Esophagus squamous epithelium (tissue), 5 donors: ENCODE data around the gene RASSF7. TPM values are rescaled to one million over a fixed set of nuclear protein-coding genes. Genes with fewer than 3 reads are reported as not detected.

Source experiments
- DNase-seq: peaks from one replicate; lab custom pipeline; 2025; lab: John Stamatoyannopoulos, UW
- H3K27ac ChIP-seq, 4 donors: fragments of 200-600 bp; sonication (generic); one replicate each; pipeline ENCODE4 v1.5.1; 2016 to 2019; ENCODE audit warnings: mild to moderate bottlenecking in 1 of 4
- H3K27me3 ChIP-seq, 4 donors: fragments of 200-600 bp; sonication (generic); 1 replicate in 3 of 4; 2 replicates in 1 of 4; pipeline versions ENCODE4 v1.5.1 to v1.6.0; 2017 to 2021; ENCODE audit warnings: antibody characterized with exemption in 1 of 4
- H3K36me3 ChIP-seq, 3 donors: fragments of 200-600 bp; sonication (generic); one replicate each; pipeline ENCODE4 v1.5.1; 2016 to 2019
- H3K4me1 ChIP-seq, 3 donors: fragments of 200-600 bp; sonication (generic); one replicate each; pipeline ENCODE4 v1.5.1; 2017 to 2019
- H3K4me3 ChIP-seq, 4 donors: fragments of 200-600 bp; sonication (generic); 1 replicate in 3 of 4; 2 replicates in 1 of 4; pipeline ENCODE4 v1.5.1; 2016 to 2019; ENCODE audit warnings: mild to moderate bottlenecking in 2 of 4, moderate library complexity in 1 of 4
- H3K9me3 ChIP-seq, 3 donors: fragments of 200-600 bp; sonication (generic); one replicate each; pipeline ENCODE4 v1.5.1; 2016 to 2019
- CTCF ChIP-seq, 6 experiments: fragments of 450-650 bp in 4 of 6; fragments of 200-600 bp in 2 of 6; sonication (generic) in 2 of 6; IDR thresholded peaks; one replicate each; pipeline ENCODE4 v1.5.1; 2016 to 2019; ENCODE audit warnings: antibody characterized with exemption in 6 of 6, mild to moderate bottlenecking in 4 of 6, moderate library complexity in 4 of 6
- POLR2A ChIP-seq, 4 donors: fragments of 450-650 bp; IDR thresholded peaks; one replicate each; pipeline ENCODE4 v1.6.1; 2017; ENCODE audit warnings: antibody characterized with exemption in 4 of 4, mild to moderate bottlenecking in 4 of 4, moderate library complexity in 3 of 4
- WGBS, 2 donors: methylation state at CpG; one replicate each; pipeline ENCODE4 v1.1.5; 2018; 5-methylcytosine and 5-hydroxymethylcytosine counted together
- intact Hi-C: fragments of 100-400 bp; cut with DNase I; formaldehyde crosslinking; loops from one replicate; pipeline ENCODE4 v1.15.0; 2022
- total RNA-seq, 4 donors: library from RNA; depleted of rRNA; stranded (reverse); fragments of >200 nt; gene quantifications; one replicate each; pipeline ENCODE4 v1.1.0, GENCODE V29; 2016
- donor health status: DM: yes; HTN: yes; CAD: no.

The RASSF7 gene
- total RNA-seq, 4 donors from 2014 or later, result 35.7 to 54.0 (median 44.4) TPM

DNA sequence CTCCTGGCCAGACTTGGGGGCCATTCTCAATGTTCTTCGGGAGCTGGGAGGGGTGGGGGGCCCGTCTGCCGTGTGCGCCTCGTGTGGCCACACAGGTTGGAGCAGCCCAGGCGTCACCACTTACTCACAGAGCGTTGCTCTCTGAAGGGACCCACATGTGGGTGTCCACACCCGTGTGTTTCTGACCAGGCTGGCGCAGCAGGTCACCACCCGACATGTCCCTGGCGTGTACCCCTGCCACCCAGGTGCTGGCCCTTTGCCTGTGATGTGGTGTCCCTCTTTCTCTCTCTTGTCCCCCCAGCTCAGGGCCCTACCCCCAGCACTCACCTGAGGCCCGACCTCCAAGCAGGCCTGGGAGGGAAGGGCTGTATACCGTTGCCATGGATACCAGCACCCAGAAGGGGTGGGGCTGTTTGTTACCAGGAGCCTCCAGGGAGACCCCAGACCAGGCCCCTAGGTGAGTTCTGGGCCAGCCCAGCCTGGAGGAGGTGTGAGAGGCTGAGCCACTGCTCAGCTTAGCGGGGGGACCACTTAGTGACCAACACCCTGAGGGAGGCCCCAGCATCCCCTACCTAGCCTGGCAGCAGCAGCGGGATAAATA is 1.6 kb upstream of the RASSF7 start:
- H3K27ac ChIP-seq, result peak overlapping the region in 1 of 4 donors; percentile 14
- peaks cover 30 to 69% (median 45%) of the 10 kb centered on the region in 3 donors for H3K4me1 ChIP-seq
- no peak overlapping the region for H3K4me3 ChIP-seq
- no peaks in the 10 kb centered on the region for H3K9me3 ChIP-seq
- H3K36me3 ChIP-seq, result peaks cover 0 to 22% (median 0%) of the 10 kb centered on the region in 3 donors
- TF ChIP-seq POLR2A (IDR thresholded peaks at IDR 0.05), result no peak
- TF ChIP-seq CTCF (IDR thresholded peaks at IDR 0.05), result no peak
- DNase-seq, result no peak
- WGBS, 2 donors, result 70% methylated on average over 2 of the region's 15 CpGs; no CpG with 5 or more reads in 1 of the 2 donors
- intact Hi-C loops, result loop anchor here (5.0 kb wide), 1 partner anchor 163 kb away; no protein-coding TSS in a partner anchor
- H3K27me3 ChIP-seq, result peaks cover 0 to 54% (median 3%) of the 10 kb centered on the region in 4 donors

GRCh38 chr11:559712-560304 is 962 bp upstream of the RASSF7 start:
- H3K4me3 ChIP-seq, result peak overlapping the region; percentile 76 to 96 (median 92)
- peak overlapping the region; percentile 87 to 98 (median 94) for H3K27ac ChIP-seq
- no peaks in the 10 kb centered on the region for H3K9me3 ChIP-seq
- peaks cover 0 to 22% (median 0%) of the 10 kb centered on the region in 3 donors for H3K36me3 ChIP-seq
- intact Hi-C loops, result loop anchor here (5.0 kb wide), 1 partner anchor 162 kb away; no protein-coding TSS in a partner anchor
- no peak for TF ChIP-seq POLR2A (IDR thresholded peaks at IDR 0.05)
- TF ChIP-seq CTCF (IDR thresholded peaks at IDR 0.05), result no peak
- peaks cover 0 to 47% (median 3%) of the 10 kb centered on the region in 4 donors for H3K27me3 ChIP-seq
- DNase-seq, result no peak
- 74% methylated on average over 10 to 13 of the region's 18 CpGs for WGBS, 2 donors
- peaks cover 23 to 69% (median 39%) of the 10 kb centered on the region in 3 donors for H3K4me1 ChIP-seq

DNA sequence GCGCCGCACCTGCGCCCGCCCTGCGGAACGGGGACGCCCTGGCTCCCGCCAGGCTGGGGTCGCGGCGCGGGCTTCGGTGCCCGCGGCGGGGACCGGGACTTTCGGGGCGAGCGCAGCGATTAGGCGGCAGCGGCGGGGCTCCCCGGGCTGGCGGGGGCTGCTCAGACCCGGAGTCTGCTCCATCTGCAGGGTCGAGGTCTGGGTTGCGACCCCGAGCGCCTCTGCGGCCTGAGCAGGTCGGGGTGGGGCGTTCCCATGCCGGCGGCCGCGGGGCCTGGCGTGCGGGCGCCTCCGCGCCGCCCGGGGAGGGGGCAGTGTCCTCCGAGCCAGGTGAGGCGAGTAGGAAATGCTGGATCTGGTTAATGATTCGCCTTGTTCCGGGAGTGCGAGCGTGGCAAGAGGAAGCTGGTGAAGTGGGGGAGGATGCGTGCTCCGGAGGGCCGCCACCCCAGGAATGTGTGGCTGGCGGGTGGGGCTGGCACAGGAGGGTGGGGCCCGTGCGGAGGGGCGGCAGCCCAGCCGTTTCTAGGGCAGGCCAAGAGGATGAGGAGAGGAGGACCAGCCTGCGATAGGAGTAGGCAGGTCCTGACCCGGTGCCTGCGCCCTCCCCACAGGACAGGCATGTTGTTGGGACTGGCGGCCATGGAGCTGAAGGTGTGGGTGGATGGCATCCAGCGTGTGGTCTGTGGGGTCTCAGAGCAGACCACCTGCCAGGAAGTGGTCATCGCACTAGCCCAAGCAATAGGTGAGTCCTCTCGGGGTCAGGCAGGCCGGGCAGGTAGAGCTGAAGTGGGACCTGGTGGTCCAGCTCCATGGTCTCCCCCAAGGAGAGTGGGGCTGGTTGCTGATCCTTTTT is 606 bp downstream of the RASSF7 start:
- intact Hi-C loops, result no loop called here
- no peak for DNase-seq

DNA sequence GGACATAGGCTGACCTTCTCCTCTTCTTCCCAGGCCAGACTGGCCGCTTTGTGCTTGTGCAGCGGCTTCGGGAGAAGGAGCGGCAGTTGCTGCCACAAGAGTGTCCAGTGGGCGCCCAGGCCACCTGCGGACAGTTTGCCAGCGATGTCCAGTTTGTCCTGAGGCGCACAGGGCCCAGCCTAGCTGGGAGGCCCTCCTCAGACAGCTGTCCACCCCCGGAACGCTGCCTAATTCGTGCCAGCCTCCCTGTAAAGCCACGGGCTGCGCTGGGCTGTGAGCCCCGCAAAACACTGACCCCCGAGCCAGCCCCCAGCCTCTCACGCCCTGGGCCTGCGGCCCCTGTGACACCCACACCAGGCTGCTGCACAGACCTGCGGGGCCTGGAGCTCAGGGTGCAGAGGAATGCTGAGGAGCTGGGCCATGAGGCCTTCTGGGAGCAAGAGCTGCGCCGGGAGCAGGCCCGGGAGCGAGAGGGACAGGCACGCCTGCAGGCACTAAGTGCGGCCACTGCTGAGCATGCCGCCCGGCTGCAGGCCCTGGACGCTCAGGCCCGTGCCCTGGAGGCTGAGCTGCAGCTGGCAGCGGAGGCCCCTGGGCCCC is 1.4 kb downstream of the RASSF7 start:
- H3K27ac ChIP-seq, result peak overlapping the region; percentile 70 to 98 (median 92)
- peaks cover 0 to 23% (median 0%) of the 10 kb centered on the region in 4 donors for H3K27me3 ChIP-seq
- peak overlapping the region; percentile 76 to 96 (median 92) for H3K4me3 ChIP-seq
- intact Hi-C loops, result no loop called here
- H3K9me3 ChIP-seq, result no peaks in the 10 kb centered on the region
- WGBS, 2 donors, result 98% methylated on average over 8 of the region's 29 CpGs; no CpG with 5 or more reads in 1 of the 2 donors
- peaks cover 16 to 70% (median 26%) of the 10 kb centered on the region in 3 donors for H3K4me1 ChIP-seq
- TF ChIP-seq POLR2A (IDR thresholded peaks at IDR 0.05) (no peak), CTCF (IDR thresholded peaks at IDR 0.05) (no peak)
- DNase-seq, result no peak
- H3K36me3 ChIP-seq, result peaks cover 0 to 22% (median 0%) of the 10 kb centered on the region in 3 donors

More for the DNA sequence above, 606 bp downstream of the RASSF7 start:
- H3K9me3 ChIP-seq, result no peaks in the 10 kb centered on the region
- peaks cover 0 to 31% (median 0%) of the 10 kb centered on the region in 4 donors for H3K27me3 ChIP-seq
- peak overlapping the region; percentile 76 to 96 (median 92) for H3K4me3 ChIP-seq
- peaks cover 16 to 64% (median 26%) of the 10 kb centered on the region in 3 donors for H3K4me1 ChIP-seq
- no peak for TF ChIP-seq POLR2A (IDR thresholded peaks at IDR 0.05)
- no peak for TF ChIP-seq CTCF (IDR thresholded peaks at IDR 0.05)
- H3K27ac ChIP-seq, result peak overlapping the region; percentile 70 to 98 (median 92)
- peaks cover 0 to 22% (median 0%) of the 10 kb centered on the region in 3 donors for H3K36me3 ChIP-seq
- WGBS, 2 donors, result 14 to 48% methylated on average over 6 to 12 of the region's 67 CpGs
